Mesenchymal stem cell (in vitro differentiated cells and primary cell): ENCODE results near the gene RDH11.

Experiments
- DNase-seq: peaks from one replicate; pipeline ENCODE4 v3.0.0-alpha.2; 2013
- H2AFZ ChIP-seq: one replicate; pipeline ENCODE4 v1.6.1; 2013; ENCODE audit warnings: low read depth, mild to moderate bottlenecking, control low read depth, inconsistent platforms, low read length, moderate library complexity
- H2AK5ac ChIP-seq: 2 replicates; pipeline ENCODE4 v1.6.1; 2013; ENCODE audit warnings: low read length, moderate library complexity, mild to moderate bottlenecking, inconsistent platforms; ENCODE audit not compliant: severe bottlenecking
- H2BK120ac ChIP-seq: one replicate; pipeline ENCODE4 v1.6.1; 2013; ENCODE audit warnings: low read depth, mild to moderate bottlenecking, inconsistent platforms, low read length, moderate library complexity
- H2BK12ac ChIP-seq, 2 experiments: one replicate each; pipeline ENCODE4 v1.6.1; 2013; ENCODE audit warnings: inconsistent platforms in 2 of 2, low read length in 2 of 2, mild to moderate bottlenecking in 2 of 2, moderate library complexity in 2 of 2, control low read depth in 1 of 2
- H2BK15ac ChIP-seq: one replicate; pipeline ENCODE4 v1.6.1; 2013; ENCODE audit warnings: mild to moderate bottlenecking, low read depth, inconsistent platforms; ENCODE audit not compliant: poor library complexity, severe bottlenecking
- H2BK5ac ChIP-seq: 2 replicates; pipeline ENCODE4 v1.6.1; 2013; ENCODE audit warnings: low read depth, mild to moderate bottlenecking, low read length, control low read depth, inconsistent platforms; ENCODE audit not compliant: poor library complexity, severe bottlenecking
- H3K14ac ChIP-seq, 2 experiments: one replicate each; pipeline ENCODE4 v1.6.1; 2013; ENCODE audit warnings: inconsistent platforms in 2 of 2, low read length in 2 of 2, control low read depth in 1 of 2, mild to moderate bottlenecking in 1 of 2, moderate library complexity in 1 of 2
- H3K18ac ChIP-seq, 2 experiments: one replicate each; pipeline ENCODE4 v1.6.1; 2013; ENCODE audit warnings: inconsistent platforms in 2 of 2, low read length in 2 of 2, control low read depth in 1 of 2, low read depth in 1 of 2, mild to moderate bottlenecking in 1 of 2
- H3K23ac ChIP-seq, 2 experiments: one replicate each; pipeline ENCODE4 v1.6.1; 2013; ENCODE audit warnings: inconsistent platforms in 2 of 2, low read length in 2 of 2, mild to moderate bottlenecking in 2 of 2, moderate library complexity in 2 of 2, control low read depth in 1 of 2
- H3K27ac ChIP-seq: 2 replicates; pipeline ENCODE4 v1.5.1; 2013; ENCODE audit warnings: mild to moderate bottlenecking, moderate library complexity, low read length, control low read depth, inconsistent platforms; ENCODE audit not compliant: poor library complexity, severe bottlenecking
- H3K27me3 ChIP-seq, 2 experiments: 2 replicates each; pipeline versions ENCODE4 v1.6.1 to v1.7.0; 2013; ENCODE audit warnings: low read length in 2 of 2, mild to moderate bottlenecking in 2 of 2, moderate library complexity in 2 of 2, control low read depth in 1 of 2, inconsistent platforms in 1 of 2; ENCODE audit not compliant: control insufficient read depth in 1 of 2, insufficient read depth in 1 of 2
- H3K36me3 ChIP-seq, 2 experiments: 2 replicates each; pipeline versions ENCODE4 v1.6.1 to v1.7.0; 2013; ENCODE audit warnings: low read length in 2 of 2, control low read depth in 1 of 2, inconsistent platforms in 1 of 2, low read depth in 1 of 2, mild to moderate bottlenecking in 1 of 2; ENCODE audit not compliant: insufficient read depth in 2 of 2, control insufficient read depth in 1 of 2
- H3K4ac ChIP-seq, 2 experiments: one replicate each; pipeline ENCODE4 v1.6.1; 2013; ENCODE audit warnings: inconsistent platforms in 2 of 2, low read length in 2 of 2, mild to moderate bottlenecking in 2 of 2, moderate library complexity in 2 of 2, control low read depth in 1 of 2, low read depth in 1 of 2
- H3K4me1 ChIP-seq: 2 replicates; pipeline ENCODE4 v1.6.1; 2013; ENCODE audit warnings: low read depth, low read length, control low read depth; ENCODE audit not compliant: control insufficient read depth, insufficient read depth
- H3K4me2 ChIP-seq: 2 replicates; pipeline ENCODE4 v1.6.1; 2013; ENCODE audit warnings: low read length, mild to moderate bottlenecking, inconsistent platforms; ENCODE audit not compliant: poor library complexity, severe bottlenecking
- H3K4me3 ChIP-seq, 2 experiments: 2 replicates each; pipeline versions ENCODE4 v1.5.1 to v1.7.0; 2013; ENCODE audit warnings: low read length in 2 of 2, mild to moderate bottlenecking in 2 of 2, control low read depth in 1 of 2, low read depth in 1 of 2; ENCODE audit not compliant: insufficient read depth in 1 of 2
- H3K79me1 ChIP-seq: replicated peaks from 2 replicates; pipeline ENCODE4 v1.6.1; 2013; ENCODE audit warnings: mild to moderate bottlenecking, control low read depth, low read length, inconsistent platforms; ENCODE audit not compliant: poor library complexity, severe bottlenecking
- H3K9ac ChIP-seq: 2 replicates; pipeline ENCODE4 v1.7.0; 2013; ENCODE audit warnings: mild to moderate bottlenecking, low read length, moderate library complexity
- H3K9me3 ChIP-seq: 2 replicates; pipeline ENCODE4 v1.7.0; 2013; ENCODE audit warnings: mild to moderate bottlenecking, low read length; ENCODE audit not compliant: control insufficient read depth
- H4K8ac ChIP-seq: one replicate; pipeline ENCODE4 v1.6.1; 2013; ENCODE audit warnings: inconsistent platforms, mild to moderate bottlenecking, low read length, moderate library complexity
- H4K91ac ChIP-seq: one replicate; pipeline ENCODE4 v1.6.1; 2013; ENCODE audit warnings: mild to moderate bottlenecking, low read length, inconsistent platforms
- WGBS: methylation state at CpG from one replicate; pipeline ENCODE4 v1.1.7; 2013; ENCODE audit warnings: mixed read lengths; 5-methylcytosine and 5-hydroxymethylcytosine counted together

The RDH11 gene

DNA sequence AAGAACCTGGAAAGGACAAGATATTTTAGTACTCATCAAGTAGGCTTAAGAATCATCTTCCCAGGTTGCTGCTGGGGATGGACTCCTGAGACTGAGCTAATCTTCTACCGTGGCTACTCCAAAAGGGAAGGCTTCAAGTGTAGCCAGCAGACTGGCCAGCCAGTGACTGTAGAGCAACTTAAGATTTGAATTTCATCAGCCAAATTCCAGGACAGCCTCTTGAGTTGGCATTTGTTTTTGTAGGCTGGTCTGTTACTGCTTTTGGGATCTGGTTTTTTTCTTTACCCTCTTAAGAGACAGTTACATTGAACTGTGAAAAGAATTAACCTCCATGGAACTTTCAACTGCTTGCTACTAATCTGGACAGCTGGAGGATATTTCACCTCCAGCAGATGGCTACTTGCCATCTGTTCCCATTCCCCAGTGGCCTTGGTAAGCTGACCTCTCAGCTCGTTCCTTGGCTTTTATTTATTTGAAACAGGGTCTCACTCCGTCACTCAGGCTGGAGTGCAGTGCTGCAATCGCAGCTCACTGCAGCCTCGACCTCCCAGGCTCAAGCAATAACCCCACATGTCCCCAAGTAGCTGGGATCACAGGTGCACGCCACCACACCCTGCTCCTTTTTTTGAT lies 41.8 kb downstream of the RDH11 start:
- Histone ChIP-seq H3K4me2 (no peak overlapping the region), H3K23ac (no peak overlapping the region), H3K36me3 (peaks cover 38 to 89% of the 10 kb centered on the region in 2 experiments), H3K9me3 (no peaks in the 10 kb centered on the region), H3K18ac (no peak overlapping the region), H2BK12ac (no peak overlapping the region), H2BK120ac (no peak overlapping the region), H3K9ac (peak overlapping the region; percentile 10), H2BK15ac (no peak overlapping the region), H4K8ac (no peak overlapping the region), H3K4me3 (no peak overlapping the region), H3K27ac (no peak overlapping the region), H3K4ac (no peak overlapping the region), H3K4me1 (peaks cover 2% of the 10 kb centered on the region), H2AFZ (no peak overlapping the region), H4K91ac (peak overlapping the region; percentile 7), H2AK5ac (no peak overlapping the region), H3K27me3 (no peaks in the 10 kb centered on the region), H3K14ac (peak overlapping the region in 1 of 2 experiments; percentile 22), H2BK5ac (no peak overlapping the region), H3K79me1 (peaks cover 22% of the 10 kb centered on the region)
- 74% methylated on average over 6 of the region's 6 CpGs for WGBS
- DNase-seq: peak; percentile 50

GRCh38 chr14:67652189-67652588 lies 43.4 kb downstream of the RDH11 start:
- Histone ChIP-seq H3K4me1 (peaks cover 2% of the 10 kb centered on the region), H3K9me3 (no peaks in the 10 kb centered on the region), H3K23ac (no peak overlapping the region), H3K27ac (no peak overlapping the region), H3K27me3 (no peaks in the 10 kb centered on the region), H4K8ac (no peak overlapping the region), H3K4ac (no peak overlapping the region), H3K4me2 (no peak overlapping the region), H3K14ac (no peak overlapping the region), H3K4me3 (no peak overlapping the region), H3K9ac (no peak overlapping the region), H2BK12ac (no peak overlapping the region), H3K18ac (no peak overlapping the region), H3K79me1 (peaks cover 15% of the 10 kb centered on the region), H3K36me3 (peaks cover 32 to 94% of the 10 kb centered on the region in 2 experiments), H2BK5ac (no peak overlapping the region), H2BK15ac (no peak overlapping the region), H2AK5ac (no peak overlapping the region), H2BK120ac (no peak overlapping the region), H2AFZ (no peak overlapping the region), H4K91ac (no peak overlapping the region)
- DNase-seq: no peak
- WGBS: no CpG with 5 or more reads among the region's 1 CpG

DNA sequence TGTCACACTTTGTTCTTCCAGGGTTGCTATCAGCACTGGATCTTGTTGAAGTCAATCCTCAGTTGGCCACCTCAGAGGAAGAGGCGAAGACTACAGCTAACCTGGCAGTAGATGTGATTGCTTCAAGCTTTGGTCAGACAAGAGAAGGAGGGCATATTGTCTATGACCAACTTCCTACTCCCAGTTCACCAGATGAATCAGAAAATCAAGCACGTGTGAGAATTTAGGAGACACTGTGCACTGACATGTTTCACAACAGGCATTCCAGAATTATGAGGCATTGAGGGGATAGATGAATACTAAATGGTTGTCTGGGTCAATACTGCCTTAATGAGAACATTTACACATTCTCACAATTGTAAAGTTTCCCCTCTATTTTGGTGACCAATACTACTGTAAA lies 44.9 kb downstream of the RDH11 start:
- Histone ChIP-seq H3K27me3 (no peaks in the 10 kb centered on the region), H2AFZ (no peak overlapping the region), H3K27ac (no peak overlapping the region), H3K79me1 (peaks cover 8% of the 10 kb centered on the region), H3K9ac (peak overlapping the region; percentile 45), H3K18ac (no peak overlapping the region), H3K4me3 (no peak overlapping the region), H3K4me2 (no peak overlapping the region), H3K23ac (no peak overlapping the region), H3K4me1 (peaks cover 2% of the 10 kb centered on the region), H2AK5ac (no peak overlapping the region), H3K36me3 (peaks cover 24 to 95% of the 10 kb centered on the region in 2 experiments), H3K9me3 (no peaks in the 10 kb centered on the region), H3K14ac (no peak overlapping the region), H3K4ac (no peak overlapping the region), H2BK15ac (no peak overlapping the region), H2BK12ac (no peak overlapping the region), H4K91ac (no peak overlapping the region), H2BK120ac (no peak overlapping the region), H2BK5ac (no peak overlapping the region), H4K8ac (no peak overlapping the region)
- DNase-seq: peak; percentile 26
- 100% methylated on average over 1 of the region's 2 CpGs for WGBS

DNA sequence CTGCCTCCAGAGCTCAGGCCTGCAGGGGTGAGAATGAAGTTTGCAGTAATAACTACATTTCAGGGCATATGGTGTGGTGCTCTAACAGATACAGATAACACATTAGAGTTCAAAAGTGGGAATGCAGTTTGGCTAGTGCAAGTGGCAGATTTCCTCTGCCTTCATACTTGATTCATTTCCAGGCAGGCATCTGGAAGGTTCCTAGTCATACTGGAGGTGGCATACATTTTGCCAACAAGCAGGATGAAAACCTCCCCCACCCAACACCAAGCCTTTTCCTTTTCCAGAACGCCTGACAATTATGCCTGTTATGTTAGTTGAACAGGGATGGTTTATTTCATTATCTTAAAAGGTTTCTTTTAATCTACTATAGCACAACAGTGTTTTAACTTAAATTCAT lies 45.4 kb downstream of the RDH11 start:
- Histone ChIP-seq H2BK5ac (no peak overlapping the region), H4K91ac (no peak overlapping the region), H3K4me2 (no peak overlapping the region), H3K9me3 (no peaks in the 10 kb centered on the region), H3K4ac (no peak overlapping the region), H4K8ac (no peak overlapping the region), H2BK120ac (no peak overlapping the region), H3K4me3 (no peak overlapping the region), H2AK5ac (no peak overlapping the region), H2BK12ac (no peak overlapping the region), H3K4me1 (peaks cover 2% of the 10 kb centered on the region), H2AFZ (no peak overlapping the region), H3K18ac (no peak overlapping the region), H3K79me1 (peaks cover 8% of the 10 kb centered on the region), H2BK15ac (no peak overlapping the region), H3K27me3 (no peaks in the 10 kb centered on the region), H3K23ac (no peak overlapping the region), H3K9ac (peak overlapping the region; percentile 16), H3K27ac (no peak overlapping the region), H3K36me3 (peaks cover 29 to 95% of the 10 kb centered on the region in 2 experiments), H3K14ac (no peak overlapping the region)
- WGBS: no CpG with 5 or more reads among the region's 1 CpG
- no peak for DNase-seq
